GM12878 (cell line): ENCODE data around the gene KLRB1. TPM values are rescaled to one million over a fixed set of nuclear protein-coding genes. Genes with fewer than 3 reads are reported as not detected.

ENCODE experiments used
- ATAC-seq: fragments of 200-7000 bp; cut with Tn5 transposase; 3 replicates; pipeline ENCODE4 v1.9.1; 2020; ENCODE audit warnings: mild to moderate bottlenecking, moderate library complexity
- BruUV-seq: library from RNA; stranded (reverse); fragments of 400-500 nt; replicated peaks from 2 replicates; lab custom pipeline; 2021; lab: Mats Ljungman, UMichigan
- CTCF ChIA-PET: fragments of 300-600 bp; sonication (Branson Sonifier 250); formaldehyde crosslinking; extraction: SDS; loops from one replicate; lab custom pipeline; 2021; ENCODE audit warnings: inconsistent platforms; lab: Yijun Ruan, JAX
- POLR2A ChIA-PET: fragments of 350-600 bp; formaldehyde crosslinking; extraction: SDS; loops from one replicate; lab custom pipeline; 2021; ENCODE audit warnings: inconsistent platforms; lab: Charles Lee
- RAD21 ChIA-PET: fragments of 300-600 bp; sonication (Branson Sonifier 250); formaldehyde crosslinking; loops from one replicate; lab custom pipeline; 2023; ENCODE audit warnings: antibody characterized with exemption; ENCODE audit not compliant: unreplicated experiment; lab: Charles Lee
- SMC1A ChIA-PET: fragments of 300-600 bp; sonication (Branson Sonifier 250); formaldehyde crosslinking; loops from one replicate; lab custom pipeline; 2023; ENCODE audit not compliant: unreplicated experiment, uncharacterized antibody; lab: Charles Lee
- DNase-seq: peaks from one replicate; pipeline ENCODE4 v3.0.0-alpha.2; 2011; ENCODE audit warnings: low read depth, low spot score
- FAIRE-seq: peaks from 3 replicates; lab custom pipeline; 2011; peaks lifted over from hg19 to GRCh38; lab: Jason Lieb, UNC
- H2AFZ ChIP-seq: 2 replicates; pipeline ENCODE4 v1.6.0; 2011; ENCODE audit warnings: low read depth, low read length, control low read depth; ENCODE audit not compliant: control insufficient read depth
- H3K27ac ChIP-seq: 2 replicates; pipeline ENCODE4 v1.5.1; 2011; ENCODE audit warnings: control low read depth; ENCODE audit not compliant: control insufficient read depth, insufficient read depth
- H3K27me3 ChIP-seq, 2 experiments: replicated peaks in 1 of 2; 2 replicates each; pipeline versions ENCODE4 v1.6.0 to v1.6.1; 2011; ENCODE audit warnings: low read length in 1 of 2; ENCODE audit not compliant: control insufficient read depth in 2 of 2, insufficient read depth in 2 of 2
- H3K36me3 ChIP-seq, 2 experiments: 2 replicates each; pipeline ENCODE4 v1.5.1; 2011; ENCODE audit warnings: low read length in 1 of 2; ENCODE audit not compliant: control insufficient read depth in 2 of 2, insufficient read depth in 2 of 2
- H3K4me1 ChIP-seq: 2 replicates; pipeline ENCODE4 v1.6.1; 2011; ENCODE audit warnings: mild to moderate bottlenecking, low read length, moderate library complexity, mixed read lengths; ENCODE audit not compliant: control insufficient read depth, insufficient read depth
- H3K4me2 ChIP-seq: 2 replicates; pipeline ENCODE4 v1.6.0; 2011; ENCODE audit warnings: control low read depth; ENCODE audit not compliant: control insufficient read depth, insufficient read depth
- H3K4me3 ChIP-seq: fragments of 200-600 bp; sonication (generic); 2 replicates; pipeline ENCODE4 v1.5.1; 2016
- H3K79me2 ChIP-seq: 2 replicates; pipeline ENCODE4 v1.6.0; 2011; ENCODE audit warnings: low read length; ENCODE audit not compliant: control insufficient read depth, insufficient read depth
- H3K9ac ChIP-seq: 2 replicates; pipeline ENCODE4 v1.8.0; 2011; ENCODE audit warnings: low read length, control low read depth, mixed read lengths; ENCODE audit not compliant: control insufficient read depth, insufficient read depth
- H3K9me3 ChIP-seq: replicated peaks from 3 replicates; pipeline ENCODE4 v1.5.1; 2011; ENCODE audit warnings: mild to moderate bottlenecking, low read length; ENCODE audit not compliant: control insufficient read depth, insufficient read depth
- H4K20me1 ChIP-seq: 2 replicates; pipeline ENCODE4 v1.6.0; 2011; ENCODE audit not compliant: control insufficient read depth, insufficient read depth
- ASH2L ChIP-seq: fragments of 300-600, 200-600 bp; sonication (generic); IDR thresholded peaks from 2 replicates; pipeline ENCODE4 v1.6.1; 2017; ENCODE audit warnings: low read depth, mild to moderate bottlenecking, borderline replicate concordance
- CHD4 ChIP-seq: fragments of 200-600 bp; sonication (generic); IDR thresholded peaks from 2 replicates; pipeline ENCODE4 v1.6.1; 2016; ENCODE audit warnings: mild to moderate bottlenecking
- EED ChIP-seq: sonication (generic); IDR thresholded peaks from 2 replicates; pipeline ENCODE4 v1.6.1; 2016; ENCODE audit warnings: antibody characterized with exemption, low read depth
- KLF5 ChIP-seq: fragments of 450-650 bp; IDR thresholded peaks from 2 replicates; pipeline ENCODE4 v1.6.1; 2014; ENCODE audit warnings: mild to moderate bottlenecking; ENCODE audit not compliant: partially characterized antibody
- LARP7 ChIP-seq: fragments of 450-650 bp; IDR thresholded peaks from 2 replicates; pipeline ENCODE4 v1.6.1; 2017; ENCODE audit warnings: mild to moderate bottlenecking
- MEF2A ChIP-seq: IDR thresholded peaks from 2 replicates; pipeline ENCODE4 v1.6.1; 2011; ENCODE audit warnings: low read depth, mild to moderate bottlenecking, low read length, moderate library complexity; ENCODE audit not compliant: insufficient read depth
- NR2C2 ChIP-seq: IDR thresholded peaks from 2 replicates; pipeline ENCODE4 v1.6.1; 2011; ENCODE audit warnings: borderline replicate concordance, low read depth; ENCODE audit not compliant: control insufficient read depth, insufficient read length
- PAX5 ChIP-seq: IDR thresholded peaks from 2 replicates; pipeline ENCODE4 v1.6.1; 2011; ENCODE audit warnings: low read depth, low read length, borderline replicate concordance
- RUNX3 ChIP-seq: IDR thresholded peaks from 2 replicates; pipeline ENCODE4 v1.6.1; 2012; ENCODE audit warnings: low read length, inconsistent platforms
- TCF12 ChIP-seq: IDR thresholded peaks from 2 replicates; pipeline ENCODE4 v1.6.1; 2011; ENCODE audit warnings: low read depth, mild to moderate bottlenecking, low read length
- WGBS: methylation state at CpG from one replicate; pipeline ENCODE4 v1.1.6; 2016; ENCODE audit warnings: low lambda C conversion rate; ENCODE audit not compliant: insufficient replicate concordance, insufficient coverage; ENCODE audit errors: missing lambda C conversion rate; 5-methylcytosine and 5-hydroxymethylcytosine counted together
- in situ Hi-C: fragments of 300-500 bp; cut with MboI; formaldehyde crosslinking; loops from 9 replicates; pipeline ENCODE4 v1.14.3; 2018; ENCODE audit warnings: mixed read lengths
- intact Hi-C: fragments of 100-400 bp; cut with micrococcal nuclease; formaldehyde crosslinking; loops from one replicate; pipeline ENCODE4 v1.14.2; 2022; ENCODE audit not compliant: unreplicated experiment
- polyA plus RNA-seq, 11 experiments: library from polyadenylated mRNA; depleted of rRNA in 4 of 11; unstranded in 6 of 11; stranded (reverse) in 5 of 11; fragments of >200 nt; fragmentation: Nextera tagmentation in 4 of 11; fragmentation: Illumina TruSeq in 1 of 11; extraction: Ambion mirVana in 4 of 11; extraction: Trizol in 1 of 11; gene quantifications; 1 replicate in 1 of 11; 2 replicates in 10 of 11; pipeline versions ENCODE4 v1.2.1 to v1.2.3, GENCODE V29; 2011 to 2016; ENCODE audit warnings: inconsistent platforms in 2 of 11, missing spikeins in 2 of 11, low read depth in 1 of 11
- total RNA-seq, 4 experiments: library from RNA; depleted of rRNA in 3 of 4; stranded (reverse); fragments of >200 nt in 3 of 4; fragmentation: Illumina TruSeq in 1 of 4; extraction: Trizol in 1 of 4; gene quantifications; 2 replicates each; pipeline versions ENCODE4 v1.2.1 to v1.2.3, GENCODE V29; 2013 to 2021
- TF ChIP-seq, protein P1 (sequence below): IDR thresholded peaks from 2 replicates; pipeline ENCODE4 v1.6.1; 2012; ENCODE audit warnings: improper control_type of control experiment, low read depth, low read length; ENCODE audit not compliant: insufficient replicate concordance
- TF ChIP-seq, protein P2 (sequence below): fragments of 450-650 bp; IDR thresholded peaks from 2 replicates; pipeline ENCODE4 v1.6.1; 2016; ENCODE audit warnings: mild to moderate bottlenecking, moderate library complexity, borderline replicate concordance

Gene KLRB1
- total and polyA plus RNA-seq, 10 of the 15 experiments (the other 5 are each of a cell fraction or from before 2014, with no cell fraction given), result not detected

DNA sequence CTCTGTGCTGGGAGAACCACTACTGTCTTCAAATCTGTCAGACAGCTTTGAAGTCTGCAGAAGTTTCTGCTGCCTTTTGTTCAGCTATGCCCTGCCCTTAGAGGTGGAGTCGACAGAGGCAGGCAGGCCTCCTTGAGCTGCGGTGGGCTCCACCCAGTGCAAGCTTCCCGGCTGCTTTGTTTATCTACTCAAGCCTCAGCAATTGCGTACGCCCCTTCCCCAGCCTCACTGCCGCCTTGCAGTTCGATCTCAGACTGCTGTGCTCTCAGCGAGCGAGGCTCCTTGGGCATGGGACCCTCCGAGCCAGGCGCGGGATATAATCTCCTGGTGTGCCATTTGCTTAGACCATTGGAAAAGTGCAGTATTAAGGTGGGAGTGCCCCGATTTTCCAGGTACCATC lies 25.1 kb upstream of the KLRB1 start:
- CTCF ChIA-PET, result interaction anchor here (0.9 to 11.5 kb wide), 13 partner anchors 15 to 302 kb away, joined by 3 to 159 read pairs (median 6); partner anchors contain the start of gene CLEC2D
- peaks cover 12% of the 10 kb centered on the region; the same call in 1 of the 2 replicates for H3K4me1 ChIP-seq
- 93% methylated on average over 13 of the region's 13 CpGs for WGBS
- H3K79me2 ChIP-seq, result no peaks in the 10 kb centered on the region; the same call in 1 of the 2 replicates
- no peaks in the 10 kb centered on the region for H3K9me3 ChIP-seq
- RAD21 ChIA-PET, result interaction anchor here (1.1 to 3.2 kb wide), 3 partner anchors 76 to 303 kb away, joined by 3 to 32 read pairs (median 3); no protein-coding TSS in a partner anchor
- intact Hi-C loops (loop anchor here (5.0 kb wide), 1 partner anchor 165 kb away; no protein-coding TSS in a partner anchor), in situ Hi-C loops (no loop called here)
- H3K4me3 ChIP-seq, result no peak overlapping the region
- no peak overlapping the region for H3K4me2 ChIP-seq
- H3K27ac ChIP-seq, result no peak overlapping the region
- POLR2A ChIA-PET, result no interaction called here
- no peak overlapping the region for H2AFZ ChIP-seq
- SMC1A ChIA-PET, result interaction anchor here (1.5 to 11.3 kb wide), 4 partner anchors 77 to 167 kb away, joined by 3 to 100 read pairs (median 10); no protein-coding TSS in a partner anchor
- FAIRE-seq (no peak), ATAC-seq (no peak), DNase-seq (no peak)
- H4K20me1 ChIP-seq, result no peaks in the 10 kb centered on the region
- H3K36me3 ChIP-seq, result no peaks in the 10 kb centered on the region
- no TSS peak for BruUV-seq
- H3K9ac ChIP-seq, result no peak overlapping the region
- TF ChIP-seq RUNX3, result no peak
- TF ChIP-seq CHD4, result no peak
- no peak for TF ChIP-seq TCF12
- no peak for TF ChIP-seq KLF5
- no peak for TF ChIP-seq ASH2L
- no peak for TF ChIP-seq LARP7
- no peak for TF ChIP-seq NR2C2
- no peak for TF ChIP-seq MEF2A
- TF ChIP-seq, protein P1, sequence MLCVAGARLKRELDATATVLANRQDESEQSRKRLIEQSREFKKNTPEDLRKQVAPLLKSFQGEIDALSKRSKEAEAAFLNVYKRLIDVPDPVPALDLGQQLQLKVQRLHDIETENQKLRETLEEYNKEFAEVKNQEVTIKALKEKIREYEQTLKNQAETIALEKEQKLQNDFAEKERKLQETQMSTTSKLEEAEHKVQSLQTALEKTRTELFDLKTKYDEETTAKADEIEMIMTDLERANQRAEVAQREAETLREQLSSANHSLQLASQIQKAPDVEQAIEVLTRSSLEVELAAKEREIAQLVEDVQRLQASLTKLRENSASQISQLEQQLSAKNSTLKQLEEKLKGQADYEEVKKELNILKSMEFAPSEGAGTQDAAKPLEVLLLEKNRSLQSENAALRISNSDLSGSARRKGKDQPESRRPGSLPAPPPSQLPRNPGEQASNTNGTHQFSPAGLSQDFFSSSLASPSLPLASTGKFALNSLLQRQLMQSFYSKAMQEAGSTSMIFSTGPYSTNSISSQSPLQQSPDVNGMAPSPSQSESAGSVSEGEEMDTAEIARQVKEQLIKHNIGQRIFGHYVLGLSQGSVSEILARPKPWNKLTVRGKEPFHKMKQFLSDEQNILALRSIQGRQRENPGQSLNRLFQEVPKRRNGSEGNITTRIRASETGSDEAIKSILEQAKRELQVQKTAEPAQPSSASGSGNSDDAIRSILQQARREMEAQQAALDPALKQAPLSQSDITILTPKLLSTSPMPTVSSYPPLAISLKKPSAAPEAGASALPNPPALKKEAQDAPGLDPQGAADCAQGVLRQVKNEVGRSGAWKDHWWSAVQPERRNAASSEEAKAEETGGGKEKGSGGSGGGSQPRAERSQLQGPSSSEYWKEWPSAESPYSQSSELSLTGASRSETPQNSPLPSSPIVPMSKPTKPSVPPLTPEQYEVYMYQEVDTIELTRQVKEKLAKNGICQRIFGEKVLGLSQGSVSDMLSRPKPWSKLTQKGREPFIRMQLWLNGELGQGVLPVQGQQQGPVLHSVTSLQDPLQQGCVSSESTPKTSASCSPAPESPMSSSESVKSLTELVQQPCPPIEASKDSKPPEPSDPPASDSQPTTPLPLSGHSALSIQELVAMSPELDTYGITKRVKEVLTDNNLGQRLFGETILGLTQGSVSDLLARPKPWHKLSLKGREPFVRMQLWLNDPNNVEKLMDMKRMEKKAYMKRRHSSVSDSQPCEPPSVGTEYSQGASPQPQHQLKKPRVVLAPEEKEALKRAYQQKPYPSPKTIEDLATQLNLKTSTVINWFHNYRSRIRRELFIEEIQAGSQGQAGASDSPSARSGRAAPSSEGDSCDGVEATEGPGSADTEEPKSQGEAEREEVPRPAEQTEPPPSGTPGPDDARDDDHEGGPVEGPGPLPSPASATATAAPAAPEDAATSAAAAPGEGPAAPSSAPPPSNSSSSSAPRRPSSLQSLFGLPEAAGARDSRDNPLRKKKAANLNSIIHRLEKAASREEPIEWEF, result no peak
- no peak for TF ChIP-seq PAX5
- TF ChIP-seq, protein P2, sequence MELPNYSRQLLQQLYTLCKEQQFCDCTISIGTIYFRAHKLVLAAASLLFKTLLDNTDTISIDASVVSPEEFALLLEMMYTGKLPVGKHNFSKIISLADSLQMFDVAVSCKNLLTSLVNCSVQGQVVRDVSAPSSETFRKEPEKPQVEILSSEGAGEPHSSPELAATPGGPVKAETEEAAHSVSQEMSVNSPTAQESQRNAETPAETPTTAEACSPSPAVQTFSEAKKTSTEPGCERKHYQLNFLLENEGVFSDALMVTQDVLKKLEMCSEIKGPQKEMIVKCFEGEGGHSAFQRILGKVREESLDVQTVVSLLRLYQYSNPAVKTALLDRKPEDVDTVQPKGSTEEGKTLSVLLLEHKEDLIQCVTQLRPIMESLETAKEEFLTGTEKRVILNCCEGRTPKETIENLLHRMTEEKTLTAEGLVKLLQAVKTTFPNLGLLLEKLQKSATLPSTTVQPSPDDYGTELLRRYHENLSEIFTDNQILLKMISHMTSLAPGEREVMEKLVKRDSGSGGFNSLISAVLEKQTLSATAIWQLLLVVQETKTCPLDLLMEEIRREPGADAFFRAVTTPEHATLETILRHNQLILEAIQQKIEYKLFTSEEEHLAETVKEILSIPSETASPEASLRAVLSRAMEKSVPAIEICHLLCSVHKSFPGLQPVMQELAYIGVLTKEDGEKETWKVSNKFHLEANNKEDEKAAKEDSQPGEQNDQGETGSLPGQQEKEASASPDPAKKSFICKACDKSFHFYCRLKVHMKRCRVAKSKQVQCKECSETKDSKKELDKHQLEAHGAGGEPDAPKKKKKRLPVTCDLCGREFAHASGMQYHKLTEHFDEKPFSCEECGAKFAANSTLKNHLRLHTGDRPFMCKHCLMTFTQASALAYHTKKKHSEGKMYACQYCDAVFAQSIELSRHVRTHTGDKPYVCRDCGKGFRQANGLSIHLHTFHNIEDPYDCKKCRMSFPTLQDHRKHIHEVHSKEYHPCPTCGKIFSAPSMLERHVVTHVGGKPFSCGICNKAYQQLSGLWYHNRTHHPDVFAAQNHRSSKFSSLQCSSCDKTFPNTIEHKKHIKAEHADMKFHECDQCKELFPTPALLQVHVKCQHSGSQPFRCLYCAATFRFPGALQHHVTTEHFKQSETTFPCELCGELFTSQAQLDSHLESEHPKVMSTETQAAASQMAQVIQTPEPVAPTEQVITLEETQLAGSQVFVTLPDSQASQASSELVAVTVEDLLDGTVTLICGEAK, result no peak
- TF ChIP-seq EED, result no peak
- H3K27me3 ChIP-seq, result no peaks in the 10 kb centered on the region
